ENCODE results near the gene KCNT2. TPM values are rescaled to one million over a fixed set of nuclear protein-coding genes. Genes with fewer than 3 reads are reported as not detected.

Gene KCNT2
- total and polyA plus RNA-seq, 10 donors = 0.04 to 1.2 (median 0.99) TPM

DNA sequence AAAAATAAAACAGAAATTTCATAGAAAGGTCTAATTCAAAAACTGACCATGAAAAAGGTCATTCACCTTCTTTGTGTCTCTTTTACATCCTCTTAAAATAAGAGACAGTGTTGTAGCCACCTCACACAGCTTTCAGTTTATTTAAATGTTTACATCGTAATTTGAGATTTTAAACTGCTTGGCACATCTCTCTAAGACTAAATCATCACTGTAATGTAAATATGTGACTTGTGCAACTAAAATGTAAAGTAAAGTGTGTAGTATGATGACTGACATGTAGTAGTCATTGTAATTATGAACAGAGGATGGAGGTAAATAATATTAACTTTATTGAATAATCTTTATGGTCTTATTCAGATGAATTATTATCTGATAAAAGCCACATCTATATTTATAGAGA, 283.9 kb downstream of the KCNT2 start:
- Histone ChIP-seq H3K36me3 (no peaks in the 10 kb centered on the region), H3K4me3 (no peak overlapping the region), H3K27me3 (replicated peaks in 1 of 7) (no peaks in the 10 kb centered on the region), H3K4me1 (no peaks in the 10 kb centered on the region), H3K9me3 (no peaks in the 10 kb centered on the region), H3K27ac (no peak overlapping the region)
- TF ChIP-seq, protein P1, sequence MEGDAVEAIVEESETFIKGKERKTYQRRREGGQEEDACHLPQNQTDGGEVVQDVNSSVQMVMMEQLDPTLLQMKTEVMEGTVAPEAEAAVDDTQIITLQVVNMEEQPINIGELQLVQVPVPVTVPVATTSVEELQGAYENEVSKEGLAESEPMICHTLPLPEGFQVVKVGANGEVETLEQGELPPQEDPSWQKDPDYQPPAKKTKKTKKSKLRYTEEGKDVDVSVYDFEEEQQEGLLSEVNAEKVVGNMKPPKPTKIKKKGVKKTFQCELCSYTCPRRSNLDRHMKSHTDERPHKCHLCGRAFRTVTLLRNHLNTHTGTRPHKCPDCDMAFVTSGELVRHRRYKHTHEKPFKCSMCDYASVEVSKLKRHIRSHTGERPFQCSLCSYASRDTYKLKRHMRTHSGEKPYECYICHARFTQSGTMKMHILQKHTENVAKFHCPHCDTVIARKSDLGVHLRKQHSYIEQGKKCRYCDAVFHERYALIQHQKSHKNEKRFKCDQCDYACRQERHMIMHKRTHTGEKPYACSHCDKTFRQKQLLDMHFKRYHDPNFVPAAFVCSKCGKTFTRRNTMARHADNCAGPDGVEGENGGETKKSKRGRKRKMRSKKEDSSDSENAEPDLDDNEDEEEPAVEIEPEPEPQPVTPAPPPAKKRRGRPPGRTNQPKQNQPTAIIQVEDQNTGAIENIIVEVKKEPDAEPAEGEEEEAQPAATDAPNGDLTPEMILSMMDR (IDR thresholded peaks at IDR 0.05 in 8 of 11, conservative IDR thresholded peaks at IDR 0.05 in 3 of 11) = no peak
- TF ChIP-seq POLR2AphosphoS5 (IDR thresholded peaks at IDR 0.05) (no peak), POLR2A (IDR thresholded peaks at IDR 0.05) (no peak)
- WGBS, 5 donors = 80 to 91% (median 85%) methylated on average over 1 of the region's 1 CpG
- DNase-seq = no peak
- intact Hi-C loops (cut with DNase I; ENCODE audit: low total_unique reads) = no loop called here

- H3K4me1 ChIP-seq = no peaks in the 10 kb centered on the region
- H3K27ac ChIP-seq = no peak overlapping the region
- no peaks in the 10 kb centered on the region for H3K9me3 ChIP-seq
- TF ChIP-seq POLR2AphosphoS5 (IDR thresholded peaks at IDR 0.05) (no peak), POLR2A (IDR thresholded peaks at IDR 0.05) (no peak)
- TF ChIP-seq, protein P1 (IDR thresholded peaks at IDR 0.05 in 8 of 11, conservative IDR thresholded peaks at IDR 0.05 in 3 of 11) = no peak
- H3K27me3 ChIP-seq (replicated peaks in 1 of 7) = no peaks in the 10 kb centered on the region
- no peaks in the 10 kb centered on the region for H3K36me3 ChIP-seq
- intact Hi-C loops (cut with DNase I; ENCODE audit: low total_unique reads) = no loop called here
- WGBS, 5 donors = 73 to 88% (median 81%) methylated on average over 3 of the region's 3 CpGs
- DNase-seq = no peak
- H3K4me3 ChIP-seq = no peak overlapping the region
Observed at GRCh38 chr1:196323869-196324268, 284.4 kb downstream of the KCNT2 start.

- WGBS, 5 donors = 72 to 92% (median 78%) methylated on average over 2 of the region's 2 CpGs
Observed at GRCh38 chr1:196319301-196319700, 288.9 kb downstream of the KCNT2 start.

More at GRCh38 chr1:196319301-196319700, 288.9 kb downstream of the KCNT2 start:
- Histone ChIP-seq H3K27ac (no peak overlapping the region), H3K9me3 (no peaks in the 10 kb centered on the region), H3K4me1 (no peaks in the 10 kb centered on the region), H3K36me3 (no peaks in the 10 kb centered on the region), H3K27me3 (replicated peaks in 1 of 7) (no peaks in the 10 kb centered on the region), H3K4me3 (no peak overlapping the region)
- no peak for DNase-seq
- TF ChIP-seq POLR2A (IDR thresholded peaks at IDR 0.05) (no peak), POLR2AphosphoS5 (IDR thresholded peaks at IDR 0.05) (no peak)
- TF ChIP-seq, protein P1 (IDR thresholded peaks at IDR 0.05 in 8 of 11, conservative IDR thresholded peaks at IDR 0.05 in 3 of 11) = no peak
- intact Hi-C loops (cut with DNase I; ENCODE audit: low total_unique reads) = no loop called here

Measured in spleen (tissue), 11 donors.